GM21717 (cell line): Measurements from ENCODE around the gene NAP1L5.

ENCODE experiments used
- ATAC-seq: cut with Tn5 transposase; IDR thresholded peaks from one replicate; pipeline ENCODE4 v1.9.1; 2021; ENCODE audit warnings: mild to moderate bottlenecking, moderate library complexity; ENCODE audit not compliant: unreplicated experiment

Gene NAP1L5, protein sequence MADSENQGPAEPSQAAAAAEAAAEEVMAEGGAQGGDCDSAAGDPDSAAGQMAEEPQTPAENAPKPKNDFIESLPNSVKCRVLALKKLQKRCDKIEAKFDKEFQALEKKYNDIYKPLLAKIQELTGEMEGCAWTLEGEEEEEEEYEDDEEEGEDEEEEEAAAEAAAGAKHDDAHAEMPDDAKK

DNA sequence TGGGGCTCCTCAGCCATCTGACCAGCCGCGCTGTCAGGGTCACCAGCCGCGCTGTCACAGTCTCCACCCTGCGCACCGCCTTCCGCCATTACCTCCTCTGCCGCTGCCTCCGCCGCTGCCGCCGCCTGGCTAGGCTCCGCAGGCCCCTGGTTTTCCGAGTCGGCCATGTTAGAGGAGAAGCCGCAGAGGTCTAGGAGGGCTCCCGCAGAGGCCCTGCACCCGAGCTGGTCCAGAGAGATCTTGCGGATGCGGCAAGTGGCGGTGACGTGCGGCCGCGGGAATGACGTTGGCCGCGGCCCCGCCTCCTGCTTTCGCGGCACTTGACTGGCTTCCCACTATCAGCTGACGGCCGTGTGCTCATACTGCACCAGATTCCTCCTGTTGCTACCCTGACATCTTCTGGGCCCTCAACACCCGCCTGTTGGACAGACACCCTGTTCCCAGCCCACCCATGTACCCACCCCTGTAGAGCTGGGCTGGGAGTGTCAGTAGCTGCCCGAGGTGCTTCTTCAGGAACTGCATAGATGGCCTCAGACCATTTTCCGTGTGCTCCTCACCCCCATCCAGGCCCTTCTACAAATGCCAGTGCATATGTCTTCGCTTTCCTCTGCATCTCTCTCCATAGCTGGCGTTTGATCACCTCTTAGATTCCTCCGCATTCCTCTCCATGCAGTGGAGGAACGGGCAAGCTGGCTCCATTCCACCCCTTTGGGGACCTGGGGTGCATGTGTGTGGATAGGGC lies at the start of gene NAP1L5:
Gene NAP1L5, minus strand, starts transcription at position 242 of the 742 bp plus-strand sequence. Its CDS starts 75 bp downstream, at position 167.
- peak; percentile 96 for ATAC-seq

DNA sequence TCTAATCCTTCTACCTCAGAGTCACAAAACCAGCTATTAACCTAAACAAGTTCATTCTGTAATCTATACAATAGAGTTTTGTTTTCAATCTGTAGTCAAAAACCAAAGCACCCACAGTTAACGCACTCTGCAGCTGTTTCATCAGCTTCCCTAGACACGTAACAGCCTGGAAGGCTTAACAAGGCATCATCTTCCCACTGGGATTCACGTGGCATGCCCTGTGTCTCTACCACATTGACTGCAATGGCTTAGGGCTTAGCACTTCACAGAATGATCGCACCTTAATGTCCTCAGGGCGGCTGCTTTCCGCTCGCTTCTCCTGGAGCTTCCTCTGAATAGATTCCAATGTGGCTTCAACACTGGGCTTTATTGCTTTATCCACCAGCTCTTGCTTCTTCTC lies 49.7 kb upstream of the NAP1L5 start:
- no peak for ATAC-seq

DNA sequence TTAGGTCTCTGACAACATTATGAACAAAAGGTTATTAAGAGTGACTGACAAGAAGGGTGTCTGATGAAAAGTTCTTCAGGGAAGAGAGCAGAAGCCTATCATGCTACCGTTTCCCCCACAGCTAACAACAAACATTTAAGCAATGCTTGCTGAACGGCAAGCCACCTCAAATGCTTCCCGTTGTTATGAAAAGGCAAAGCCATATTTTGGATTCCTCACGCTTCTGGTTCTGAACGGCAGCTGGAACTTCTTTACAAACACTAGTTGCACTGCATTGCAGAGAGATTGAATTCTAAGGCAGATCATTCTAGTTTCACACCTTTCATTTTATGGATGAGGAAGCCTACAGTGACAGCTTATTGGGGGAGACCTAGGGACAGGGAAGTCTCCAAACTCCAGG lies 48.6 kb upstream of the NAP1L5 start:
- ATAC-seq = no peak

DNA sequence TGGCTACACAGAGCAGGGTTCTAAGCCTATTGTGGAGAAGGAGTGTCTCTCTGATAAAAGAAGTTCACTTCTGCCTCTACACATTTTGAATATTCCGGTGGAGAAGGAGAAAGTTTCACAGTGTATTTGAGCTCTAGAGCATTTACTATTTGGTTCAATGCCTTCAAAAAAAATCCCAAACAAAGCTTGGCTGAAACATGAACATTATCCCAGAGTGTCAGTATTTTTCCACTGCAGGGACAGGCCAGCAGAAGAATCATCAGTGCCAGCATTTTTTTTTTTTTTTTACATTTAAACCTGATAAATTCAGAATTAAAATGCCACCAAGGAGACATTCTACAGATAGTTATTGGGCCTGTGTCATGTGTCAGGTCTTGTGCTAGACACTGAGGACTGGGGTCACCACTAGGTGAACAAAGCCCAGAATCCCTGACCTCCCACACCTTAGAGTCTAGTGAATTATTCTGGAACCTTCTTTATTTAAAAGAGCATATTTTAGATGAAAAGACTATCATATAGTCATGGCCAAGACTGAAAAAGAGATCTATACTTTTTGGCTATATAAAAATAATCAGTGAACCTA lies 48.0 kb upstream of the NAP1L5 start:
- ATAC-seq = no peak

DNA sequence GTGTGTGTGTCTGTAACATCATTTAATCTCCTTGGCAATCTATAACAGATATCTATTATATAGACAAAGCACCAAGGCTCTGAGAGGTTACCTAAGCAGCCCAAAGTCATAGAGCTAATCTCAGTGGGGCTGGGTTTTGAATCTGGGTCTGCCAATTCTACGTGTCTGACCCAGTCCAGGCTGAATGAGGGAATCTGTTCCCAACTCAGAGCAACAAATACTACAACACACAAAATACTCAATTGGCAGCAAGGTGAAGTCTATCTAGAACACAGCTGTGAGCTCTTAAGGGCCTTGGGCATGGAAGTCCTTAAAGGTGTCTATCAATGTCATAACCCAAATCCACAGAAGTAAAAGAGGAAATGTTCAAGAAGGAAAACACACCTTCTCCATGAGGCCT lies 47.5 kb upstream of the NAP1L5 start:
- no peak for ATAC-seq

DNA sequence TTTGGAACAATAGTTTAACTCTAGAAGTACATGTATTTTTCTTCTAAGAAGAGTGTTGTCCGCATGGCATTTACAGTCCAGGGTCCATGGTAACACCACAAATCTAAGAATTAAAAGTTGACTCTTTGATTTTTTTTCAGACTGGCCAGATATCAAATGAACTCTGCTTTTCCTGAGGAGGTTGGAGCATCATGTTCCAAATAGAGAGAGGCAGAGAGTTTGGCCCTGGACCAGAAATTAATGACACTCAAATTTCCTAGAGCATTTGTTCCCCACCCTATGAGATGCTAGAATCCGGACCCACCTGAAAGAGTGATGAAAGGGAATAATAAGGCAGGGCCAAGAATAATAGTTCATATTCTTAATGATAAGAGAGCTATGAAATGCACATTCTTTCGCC lies 47.0 kb upstream of the NAP1L5 start:
- no peak for ATAC-seq

DNA sequence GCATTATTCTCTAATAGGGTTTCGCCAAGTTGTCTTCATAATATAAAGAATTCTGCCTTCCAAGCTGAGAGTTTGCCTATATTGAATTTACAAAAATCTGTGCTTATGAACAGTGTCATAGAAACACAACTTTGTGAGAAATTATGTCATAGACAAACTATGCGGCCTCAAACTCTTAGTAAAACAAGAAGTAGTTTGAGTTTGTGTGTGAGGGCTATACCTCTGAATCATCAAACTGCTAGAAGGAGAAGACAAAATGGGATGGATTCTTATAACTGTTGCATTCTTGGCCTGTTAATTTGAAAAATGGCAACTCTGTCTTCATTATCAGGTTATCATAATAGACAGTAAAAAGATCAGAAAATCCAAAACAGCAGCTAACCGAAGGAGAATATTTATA lies 46.1 kb upstream of the NAP1L5 start:
- ATAC-seq = no peak

DNA sequence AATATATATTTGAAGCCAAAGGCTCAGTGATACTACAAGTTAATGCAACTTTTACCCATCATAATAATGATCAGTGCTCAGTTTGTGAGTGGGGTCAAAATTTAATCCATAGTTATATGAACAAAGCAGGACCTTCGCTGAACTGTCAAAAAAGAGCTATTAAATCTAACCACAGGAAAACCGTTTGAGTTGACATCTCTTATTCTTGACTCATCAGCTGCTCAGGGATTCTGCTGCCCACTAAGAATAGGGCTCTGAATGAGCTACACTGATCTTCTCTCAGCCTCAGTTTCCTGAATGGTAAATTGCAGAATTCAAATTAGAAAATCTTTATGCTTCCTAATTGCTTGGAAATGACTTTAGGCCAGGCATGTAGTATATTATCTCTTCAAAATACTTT lies 44.9 kb upstream of the NAP1L5 start:
- no peak for ATAC-seq

DNA sequence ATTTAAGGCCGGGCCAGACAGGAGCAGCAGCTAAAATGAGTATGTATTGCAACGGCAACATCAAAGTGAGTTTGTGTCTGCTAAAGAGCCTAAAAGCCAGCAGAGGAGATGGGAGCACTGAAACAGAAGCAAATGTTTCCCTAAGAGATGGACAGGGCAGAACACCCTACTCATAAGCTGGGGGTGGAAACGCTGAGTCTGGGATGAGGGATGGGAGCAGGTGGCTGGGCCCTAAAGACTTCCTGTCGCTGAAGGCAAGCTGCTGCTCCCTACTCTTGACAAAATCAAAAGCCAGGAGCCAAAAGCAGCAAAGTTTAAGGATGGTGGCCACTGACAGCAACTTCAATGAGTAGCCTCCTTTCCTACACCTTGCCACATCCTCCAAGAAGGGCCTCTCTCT lies 40.6 kb upstream of the NAP1L5 start:
- ATAC-seq = no peak

DNA sequence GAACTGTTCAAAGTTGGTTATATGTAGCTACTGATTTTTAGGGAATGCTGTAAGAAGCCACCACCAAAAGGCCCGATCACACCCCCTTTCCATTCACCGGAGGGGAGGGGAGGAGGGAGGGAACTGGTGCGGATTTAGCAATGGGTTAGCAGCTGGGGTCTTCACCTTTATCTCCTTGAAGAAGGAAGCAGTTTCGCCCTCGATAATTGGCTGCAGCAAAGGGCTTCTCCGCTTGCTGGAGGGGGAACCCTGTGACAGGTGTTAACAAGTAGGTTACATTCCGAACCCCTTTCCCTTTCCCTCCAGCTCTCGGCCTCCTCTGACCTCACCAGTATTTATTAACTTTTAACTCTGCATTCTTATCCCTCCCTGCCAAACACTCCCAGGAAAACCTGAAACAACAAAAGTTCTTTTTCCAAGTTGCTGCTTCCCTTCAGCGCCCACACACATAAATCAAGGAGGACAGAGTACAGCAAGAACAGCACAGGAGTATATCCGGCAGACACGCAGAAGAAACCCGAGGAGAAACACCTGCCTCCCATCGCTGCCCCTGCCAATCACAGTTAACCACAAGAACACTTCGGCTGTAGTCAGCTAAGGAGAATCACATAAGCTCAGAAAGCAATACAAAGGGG lies 39.8 kb upstream of the NAP1L5 start:
- peak; percentile 86 for ATAC-seq

DNA sequence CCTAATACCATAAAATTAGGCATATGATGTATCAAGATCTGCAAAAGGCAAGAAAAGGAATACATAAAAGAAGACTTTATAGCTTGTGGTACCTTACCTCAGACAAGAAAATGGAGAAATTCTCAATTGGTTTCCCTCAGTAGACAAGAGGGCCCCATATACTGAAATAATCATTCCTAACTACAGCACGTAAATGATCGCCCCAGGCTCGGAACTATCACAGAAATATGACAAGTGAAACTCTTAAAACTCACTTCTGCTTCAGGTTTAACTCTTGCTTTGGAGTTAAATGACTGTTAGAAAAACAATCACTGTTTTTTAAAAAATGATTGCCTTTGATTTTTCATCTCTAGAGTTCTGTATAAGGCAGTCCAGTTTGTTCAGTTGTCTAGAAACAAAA lies 38.6 kb upstream of the NAP1L5 start:
- no peak for ATAC-seq

DNA sequence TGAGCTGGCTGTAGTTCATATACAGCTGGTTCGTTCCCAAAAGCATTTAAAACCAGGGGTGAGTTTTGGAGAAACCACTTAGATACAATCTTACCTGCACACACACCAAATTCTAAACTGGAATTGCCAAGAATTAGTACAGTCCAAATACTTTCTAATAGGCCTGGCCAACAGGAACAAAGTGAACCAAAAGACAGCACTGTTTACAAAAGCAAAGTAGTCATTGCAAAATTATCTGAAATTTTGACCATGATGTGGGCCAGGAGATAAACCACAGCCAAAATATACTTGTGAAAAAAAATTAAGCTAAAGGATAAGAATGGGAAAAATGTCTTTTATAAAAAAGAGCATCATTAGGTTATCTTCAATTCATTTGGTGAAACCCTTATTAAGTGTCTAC lies 37.9 kb upstream of the NAP1L5 start:
- ATAC-seq = no peak

DNA sequence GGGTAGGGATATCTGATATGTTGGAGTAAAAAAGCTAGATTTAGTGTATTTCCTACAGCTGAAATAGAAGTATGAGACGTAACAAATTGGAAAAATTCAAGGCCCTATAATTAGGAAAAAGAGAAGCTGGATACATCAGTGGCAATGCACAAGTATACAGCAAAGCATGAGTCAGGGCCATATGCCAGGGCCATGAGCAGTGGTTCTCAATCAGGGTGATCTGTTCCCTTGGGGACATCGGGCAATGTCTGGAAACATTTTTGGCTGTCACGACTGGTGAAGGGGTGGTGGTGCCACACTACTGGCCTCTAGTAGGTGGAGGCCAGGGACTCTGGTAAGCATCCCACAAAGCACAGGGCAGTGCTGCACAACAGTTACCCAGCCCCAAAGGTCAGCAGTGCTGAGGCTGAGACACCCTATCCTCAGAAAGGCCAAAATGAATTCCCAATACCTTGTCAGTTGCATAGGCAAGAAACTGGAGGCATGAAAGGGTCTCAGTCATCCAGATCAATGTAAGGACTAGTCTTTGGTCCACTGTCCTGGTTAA lies 36.8 kb upstream of the NAP1L5 start:
- no peak for ATAC-seq

DNA sequence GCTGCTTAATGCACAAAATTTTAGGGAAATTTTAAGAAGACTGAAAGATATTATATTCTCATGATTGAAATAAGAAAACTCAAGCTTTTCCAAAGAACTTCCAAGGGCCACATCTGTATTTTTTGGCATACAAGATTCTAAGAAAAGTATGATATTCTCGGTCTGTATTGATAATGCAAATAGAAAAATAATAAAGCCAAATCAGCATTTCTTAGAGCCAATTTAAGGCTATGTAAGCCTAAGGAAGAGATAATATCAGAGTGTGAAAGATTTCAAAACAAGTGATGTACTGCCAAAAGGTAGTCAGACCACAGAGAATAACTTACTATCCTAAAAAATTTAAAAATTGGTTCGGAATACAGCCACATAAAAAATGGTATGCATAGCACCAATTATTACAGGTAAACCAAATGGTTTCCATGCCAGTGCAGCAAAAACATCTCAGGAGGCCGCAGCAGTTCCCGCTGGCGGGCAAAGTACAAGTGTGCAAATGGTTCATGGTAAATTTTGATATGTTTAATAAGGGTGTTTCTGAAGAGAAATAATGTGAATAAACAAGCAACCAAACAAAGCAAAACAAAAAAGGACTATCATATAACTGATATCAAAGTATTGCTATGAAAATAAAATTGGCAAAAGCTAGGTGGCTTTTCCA lies 35.2 kb upstream of the NAP1L5 start:
- ATAC-seq = no peak

DNA sequence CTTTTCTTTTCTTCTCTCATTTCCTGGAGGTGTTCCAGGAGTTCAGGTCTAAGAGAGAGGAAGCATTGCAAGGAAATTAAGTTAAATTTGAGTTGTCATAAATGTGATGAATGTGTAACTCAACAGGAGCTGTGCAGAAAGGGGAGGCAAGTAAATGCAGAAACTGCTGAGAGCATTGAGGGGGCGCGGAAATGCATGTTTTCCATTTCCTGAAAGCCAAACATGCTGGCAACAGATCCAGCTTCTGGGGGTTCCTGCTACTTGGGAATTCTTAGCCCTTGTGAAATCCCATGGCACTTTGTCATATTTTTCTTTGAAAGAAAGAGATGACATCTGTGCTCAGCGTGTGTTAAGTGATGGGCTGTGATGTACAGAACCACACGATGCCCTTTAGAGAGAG lies 33.8 kb upstream of the NAP1L5 start:
- ATAC-seq = no peak

DNA sequence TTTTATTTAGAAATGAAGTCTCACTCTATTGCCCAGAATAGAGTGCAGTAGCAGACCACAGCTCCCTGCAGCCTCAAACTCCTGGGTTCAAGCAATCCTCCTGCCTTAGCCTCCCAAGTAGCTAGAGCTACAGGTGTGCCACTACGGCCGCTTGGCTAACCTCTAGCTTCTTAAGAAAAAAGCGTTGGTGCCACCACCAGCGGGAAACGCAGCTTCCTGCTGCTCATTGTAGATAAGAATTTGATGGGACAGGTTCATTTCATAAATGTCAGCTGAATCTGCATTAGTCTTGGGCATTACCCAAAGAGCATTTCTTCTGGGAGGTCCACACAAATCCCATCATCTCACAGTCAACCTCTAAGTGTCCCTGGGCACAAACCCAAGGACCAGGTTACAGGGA lies 33.2 kb upstream of the NAP1L5 start:
- no peak for ATAC-seq

DNA sequence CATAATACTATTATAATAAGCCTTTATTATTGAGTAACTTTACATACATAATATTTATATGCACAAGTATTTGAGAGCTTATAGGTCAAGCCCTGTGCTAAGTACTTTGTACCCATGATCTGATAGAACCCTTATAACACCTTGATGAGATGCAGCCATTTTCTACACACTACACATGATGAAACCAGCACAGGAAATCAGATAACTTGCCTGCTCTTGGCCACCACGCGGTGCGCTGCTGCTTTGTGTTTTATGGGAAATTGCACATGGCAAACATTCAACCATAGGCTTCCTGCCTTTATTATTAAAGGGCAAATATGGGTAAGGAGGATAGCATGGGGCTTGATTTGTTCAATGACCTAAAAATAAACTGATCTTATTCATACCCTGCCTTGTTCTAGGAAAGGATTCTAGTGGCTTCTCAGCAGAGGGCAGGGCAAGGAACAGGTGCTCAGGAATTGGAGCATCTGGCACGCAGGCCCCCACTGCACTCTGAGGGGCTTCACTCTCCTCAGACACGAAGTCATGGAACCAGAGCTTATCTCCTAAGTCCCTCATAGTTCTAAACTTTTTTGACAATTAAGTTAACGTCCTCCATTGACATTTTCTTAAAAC lies 31.6 kb upstream of the NAP1L5 start:
- no peak for ATAC-seq

DNA sequence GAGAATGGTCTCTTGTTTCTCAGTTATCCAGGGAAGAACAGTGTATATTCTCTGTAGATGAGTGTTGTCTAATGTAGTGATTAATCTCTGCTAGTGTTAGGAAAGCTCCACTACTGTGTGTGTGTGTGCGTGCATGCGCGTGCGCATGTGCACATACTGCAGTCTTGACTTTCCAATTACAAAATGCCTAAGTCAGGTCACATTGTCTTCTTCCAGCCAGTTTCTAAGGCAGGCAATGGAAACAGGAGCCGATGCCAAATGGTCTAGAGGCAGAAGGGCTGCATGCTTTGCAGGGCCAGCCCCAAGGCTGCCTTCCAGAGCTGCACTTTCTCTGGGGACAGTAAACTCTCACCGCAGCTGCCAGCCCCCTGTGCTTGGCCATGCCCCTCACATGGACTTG lies 30.5 kb upstream of the NAP1L5 start:
- ATAC-seq = no peak

DNA sequence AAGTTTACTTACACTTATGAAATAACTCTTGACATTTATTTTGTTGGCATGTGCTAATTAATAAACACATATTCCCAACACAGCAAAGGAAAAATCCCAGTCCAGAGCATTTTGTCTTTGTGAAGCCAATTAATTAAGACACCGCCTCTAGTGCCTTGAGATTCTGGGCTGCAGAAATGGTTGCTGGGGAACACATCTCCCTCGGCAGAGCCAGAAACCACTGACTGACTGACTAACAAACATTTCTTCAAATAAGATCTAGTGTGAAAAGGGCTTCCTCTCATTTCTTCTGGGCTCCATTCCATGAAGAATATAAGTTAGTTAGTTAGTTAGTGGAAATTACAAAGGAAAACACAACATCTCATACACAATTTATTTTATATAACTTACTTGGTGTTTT lies 28.4 kb upstream of the NAP1L5 start:
- ATAC-seq = no peak

DNA sequence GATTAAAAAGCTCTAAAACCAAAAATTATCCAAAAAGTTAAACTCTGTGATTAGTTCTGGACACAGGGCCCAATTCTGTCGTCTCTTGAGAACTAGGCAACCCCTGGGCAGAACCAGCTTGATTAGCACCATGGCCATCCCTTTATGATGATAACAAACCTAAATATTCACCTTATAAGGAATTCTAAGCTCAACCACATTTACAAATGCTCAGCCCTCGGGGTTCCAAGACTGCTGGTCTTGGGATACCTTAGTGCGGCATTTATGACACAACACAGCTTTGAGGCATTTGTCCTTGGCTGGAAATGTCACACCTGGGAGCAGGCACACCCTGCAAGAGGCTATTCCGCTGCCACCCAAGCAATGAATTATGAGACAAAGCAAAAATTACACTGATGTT lies 27.5 kb upstream of the NAP1L5 start:
- no peak for ATAC-seq

DNA sequence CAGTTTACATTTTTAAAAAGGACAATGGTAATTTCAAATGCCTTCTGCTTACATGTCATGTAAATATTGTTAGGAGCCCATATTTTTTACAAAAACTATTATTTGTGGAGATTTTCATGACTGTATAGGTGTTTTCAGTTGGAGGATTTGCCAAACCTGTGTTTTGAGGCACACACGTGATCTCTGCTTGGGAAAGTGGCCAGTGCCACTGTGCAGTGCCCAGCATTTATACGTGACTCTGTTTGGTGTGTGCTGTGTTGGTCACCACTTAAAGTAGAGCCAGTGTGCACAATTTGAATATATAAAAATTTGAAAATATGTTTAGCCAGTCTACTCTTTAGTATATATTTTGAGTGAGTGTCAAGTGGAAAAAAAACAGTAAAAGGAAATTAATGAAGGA lies 26.8 kb upstream of the NAP1L5 start:
- no peak for ATAC-seq
